Osteocyte (in vitro differentiated cells): ENCODE results near the gene ZIC5. TPM values are rescaled to one million over a fixed set of nuclear protein-coding genes. Genes with fewer than 3 reads are reported as not detected.
"Not testable (repeated sequence)": the region's sequence is repeated elsewhere in the genome, so short reads cannot be mapped to it uniquely, and the experiment has no call there.

Experiments used
- DNase-seq: peaks from one replicate; pipeline ENCODE4 v3.0.0; 2021; ENCODE audit warnings: mixed read lengths; ENCODE audit not compliant: unreplicated experiment; ENCODE audit errors: extremely low spot score
- H3K27ac Mint-ChIP-seq: one replicate; pipeline ENCODE4 v1.8.0; 2021; ENCODE audit warnings: mild to moderate bottlenecking, mixed read lengths; ENCODE audit not compliant: unreplicated experiment
- H3K27me3 Mint-ChIP-seq: one replicate; pipeline ENCODE4 v1.8.0; 2021; ENCODE audit warnings: mixed read lengths; ENCODE audit not compliant: unreplicated experiment
- H3K36me3 Mint-ChIP-seq: one replicate; pipeline ENCODE4 v1.8.0; 2021; ENCODE audit warnings: mixed read lengths; ENCODE audit not compliant: unreplicated experiment
- H3K4me1 Mint-ChIP-seq: one replicate; pipeline ENCODE4 v1.8.0; 2021; ENCODE audit warnings: mixed read lengths; ENCODE audit not compliant: unreplicated experiment
- H3K4me3 Mint-ChIP-seq: one replicate; pipeline ENCODE4 v1.8.0; 2021; ENCODE audit warnings: mild to moderate bottlenecking, moderate library complexity, mixed read lengths; ENCODE audit not compliant: unreplicated experiment
- H3K9me3 Mint-ChIP-seq: one replicate; pipeline ENCODE4 v1.8.0; 2021; ENCODE audit warnings: mixed read lengths; ENCODE audit not compliant: unreplicated experiment
- CTCF ChIP-seq: fragments of 200-600 bp; sonication (generic); IDR thresholded peaks from 2 replicates; pipeline ENCODE4 v1.5.0; 2021; ENCODE audit warnings: antibody characterized with exemption, mild to moderate bottlenecking, moderate library complexity
- total RNA-seq: library from RNA; stranded (reverse); gene quantifications from 2 replicates; pipeline ENCODE4 v1.2.1, GENCODE V29; 2021

The ZIC5 gene
- total RNA-seq, 1 donor from 2014 or later = 8.8 TPM

GRCh38 chr13:99947666-99948065 is 23.9 kb downstream of the ZIC5 start:
- Mint-ChIP-seq H3K27me3 (no peaks in the 10 kb centered on the region), H3K4me3 (no peak overlapping the region), H3K9me3 (no peaks in the 10 kb centered on the region), H3K27ac (no peak overlapping the region), H3K36me3 (no peaks in the 10 kb centered on the region), H3K4me1 (peaks cover 51% of the 10 kb centered on the region)
- DNase-seq = no peak
- TF ChIP-seq CTCF = no peak

- not testable (repeated sequence) for H3K27ac Mint-ChIP-seq, H3K4me3 Mint-ChIP-seq, DNase-seq, H3K27me3 Mint-ChIP-seq, H3K36me3 Mint-ChIP-seq, H3K9me3 Mint-ChIP-seq
- H3K4me1 Mint-ChIP-seq = peaks cover 37% of the 10 kb centered on the region
Observed at GRCh38 chr13:99945515-99945914, 26.1 kb downstream of the ZIC5 start.

- TF ChIP-seq CTCF = no peak
- no peaks in the 10 kb centered on the region for H3K27me3 Mint-ChIP-seq
Observed at GRCh38 chr13:99944606-99945005, 27.0 kb downstream of the ZIC5 start.

GRCh38 chr13:99944102-99944501 is 27.5 kb downstream of the ZIC5 start:
- Mint-ChIP-seq H3K4me1 (peaks cover 23% of the 10 kb centered on the region), H3K9me3 (no peaks in the 10 kb centered on the region), H3K4me3 (no peak overlapping the region), H3K27ac (no peak overlapping the region), H3K36me3 (no peaks in the 10 kb centered on the region), H3K27me3 (no peaks in the 10 kb centered on the region)
- no peak for TF ChIP-seq CTCF
- no peak for DNase-seq

More at GRCh38 chr13:99944606-99945005, 27.0 kb downstream of the ZIC5 start:
- no peak for DNase-seq
- Mint-ChIP-seq H3K27ac (no peak overlapping the region), H3K4me3 (no peak overlapping the region), H3K36me3 (no peaks in the 10 kb centered on the region), H3K4me1 (peaks cover 28% of the 10 kb centered on the region), H3K9me3 (no peaks in the 10 kb centered on the region)

- no peak overlapping the region for H3K4me3 Mint-ChIP-seq
- TF ChIP-seq CTCF = no peak
- H3K36me3 Mint-ChIP-seq = no peaks in the 10 kb centered on the region
- H3K9me3 Mint-ChIP-seq = no peaks in the 10 kb centered on the region
- peaks cover 7% of the 10 kb centered on the region for H3K4me1 Mint-ChIP-seq
- no peak for DNase-seq
- H3K27ac Mint-ChIP-seq = no peak overlapping the region
- no peaks in the 10 kb centered on the region for H3K27me3 Mint-ChIP-seq
Observed at GRCh38 chr13:99941911-99942310, 29.7 kb downstream of the ZIC5 start.

- TF ChIP-seq CTCF = no peak
- no peak overlapping the region for H3K27ac Mint-ChIP-seq
- no peaks in the 10 kb centered on the region for H3K36me3 Mint-ChIP-seq
- no peak overlapping the region for H3K4me3 Mint-ChIP-seq
- no peak for DNase-seq
- H3K4me1 Mint-ChIP-seq = peaks cover 2% of the 10 kb centered on the region
- H3K9me3 Mint-ChIP-seq = no peaks in the 10 kb centered on the region
- no peaks in the 10 kb centered on the region for H3K27me3 Mint-ChIP-seq
Observed at GRCh38 chr13:99941086-99941485, 30.5 kb downstream of the ZIC5 start.
